Fibroblast of gingiva (primary cell): ENCODE results near the gene TEX48.

Source experiments
- DNase-seq: peaks from one replicate; pipeline ENCODE4 v3.0.0-alpha.2; 2011; ENCODE audit warnings: low read depth

TEX48 gene, protein sequence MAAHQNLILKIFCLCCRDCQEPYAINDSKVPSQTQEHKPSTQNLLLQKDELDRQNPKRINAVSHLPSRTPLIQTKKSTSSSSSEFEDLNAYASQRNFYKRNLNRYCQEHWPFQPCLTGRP

DNA sequence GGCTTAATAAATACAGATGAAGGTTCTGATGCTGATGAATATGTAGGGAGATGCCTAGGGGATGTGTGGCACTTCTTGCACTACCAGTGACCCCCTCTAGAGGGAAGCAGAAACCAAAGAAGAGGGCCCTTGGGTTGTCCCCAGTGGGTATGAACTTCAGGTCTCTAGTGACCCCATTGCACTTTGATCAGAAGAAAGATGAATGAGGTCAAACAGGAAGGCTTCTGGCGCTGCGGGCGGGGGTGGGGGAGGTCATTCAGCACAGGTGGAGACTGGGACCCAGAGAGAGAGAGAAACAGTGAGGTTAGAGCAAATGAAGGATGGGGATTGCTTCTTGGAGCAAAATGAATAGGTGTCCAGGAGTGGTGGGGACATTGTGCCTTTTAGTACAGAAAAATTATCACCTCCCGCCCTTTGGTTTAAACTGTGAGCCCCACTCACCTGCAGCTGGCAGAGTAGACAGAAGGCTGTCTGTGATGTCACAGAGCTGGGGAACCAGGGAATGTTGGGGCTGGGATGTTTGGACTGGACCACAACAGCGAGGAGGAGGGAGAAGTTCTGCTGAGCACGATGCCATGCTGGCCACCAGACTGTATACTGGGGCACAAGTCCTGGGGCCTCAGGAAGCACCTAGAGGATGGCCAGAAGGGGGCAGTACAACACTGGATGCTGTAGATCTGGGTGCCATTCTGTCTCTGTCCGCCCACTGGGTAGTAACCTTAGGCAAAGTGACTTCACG is at the start of gene TEX48:
Gene TEX48 (minus strand): TSS at position 599 of the 739 bp plus-strand sequence. CDS start 10,469 bp downstream, outside the sequence.
- DNase-seq = peak; percentile 78

- no peak for DNase-seq
These were observed 49.7 kb upstream of the TEX48 start for GRCh38 chr9:114731701-114732100.

DNA sequence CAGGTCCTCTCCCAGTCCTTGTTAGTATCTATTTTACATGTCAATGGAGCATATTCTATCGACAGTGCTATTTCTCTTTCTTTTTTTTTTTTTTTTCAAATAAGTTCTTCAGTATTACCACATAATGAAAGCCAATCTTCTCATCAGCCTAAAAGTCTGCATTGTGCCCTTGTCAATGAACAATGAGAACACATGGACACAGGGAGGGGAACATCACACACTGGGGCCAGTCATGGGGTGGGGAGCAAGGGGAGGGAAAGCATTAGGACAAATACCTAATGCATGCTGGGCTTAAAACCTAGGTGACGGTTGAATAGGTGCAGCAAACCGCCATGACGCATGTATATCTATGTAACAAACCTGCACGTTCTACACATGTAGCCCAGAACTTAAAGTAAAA is 47.7 kb upstream of the TEX48 start:
- no peak for DNase-seq

DNA sequence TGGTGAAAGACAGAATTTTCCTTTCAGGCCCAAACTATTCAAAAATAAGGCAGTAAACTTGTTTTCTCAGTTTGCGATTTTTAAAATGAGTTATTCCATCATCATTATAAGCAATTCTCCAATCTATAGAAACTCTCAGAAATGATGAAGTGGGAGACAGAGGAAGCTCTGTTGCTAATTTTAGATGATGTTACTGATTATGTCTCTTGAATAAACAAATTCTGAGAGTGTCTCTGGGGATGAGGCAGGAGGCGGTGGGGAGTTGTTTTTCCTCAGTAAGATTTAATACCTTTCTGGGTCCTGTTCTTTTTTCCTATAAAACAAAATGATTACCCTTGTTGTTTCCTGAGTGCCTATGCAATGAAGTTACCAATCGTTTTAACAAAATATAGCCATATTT is 43.9 kb upstream of the TEX48 start:
- DNase-seq = no peak

DNA sequence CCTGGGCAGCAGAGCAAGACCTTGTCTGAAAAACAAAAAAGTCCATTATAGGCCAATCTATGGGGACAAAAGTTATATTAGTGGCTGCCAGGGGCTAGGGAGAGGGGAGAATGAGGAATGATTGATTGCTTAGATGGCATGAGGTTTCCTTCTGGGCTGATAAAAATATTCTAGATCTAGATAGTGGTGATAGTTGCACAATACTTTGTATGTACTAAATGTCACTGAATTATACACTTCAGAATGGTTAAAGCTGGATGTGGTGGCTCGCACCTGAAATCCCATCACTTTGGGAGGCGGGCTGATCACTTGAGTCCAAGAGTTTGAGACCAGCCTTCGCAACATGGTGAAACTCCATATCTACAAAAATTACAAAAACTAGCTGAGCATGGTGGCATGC is 42.8 kb upstream of the TEX48 start:
- no peak for DNase-seq

DNA sequence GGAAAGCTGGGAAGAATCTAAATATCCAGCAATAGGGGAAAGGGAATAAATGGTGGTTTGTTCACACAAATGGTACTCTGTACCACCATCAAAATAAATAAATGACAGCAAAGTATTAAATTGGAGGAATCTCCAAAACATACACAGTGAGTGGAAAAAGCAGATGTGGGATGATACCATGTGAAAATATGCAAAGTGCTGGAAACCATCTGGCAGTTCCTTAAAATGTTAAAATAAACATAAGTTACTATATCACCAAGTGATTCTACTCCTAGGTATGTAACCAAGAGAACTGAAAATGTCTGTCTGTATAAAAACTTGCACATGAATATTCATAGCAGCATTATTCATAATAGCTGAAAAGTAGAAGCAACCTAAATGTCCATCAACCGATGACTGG is 41.9 kb upstream of the TEX48 start:
- peak; percentile 82 for DNase-seq

- DNase-seq = peak; percentile 76
These were observed 41.1 kb upstream of the TEX48 start for GRCh38 chr9:114722937-114723620.

- DNase-seq = peak; percentile 92
These were observed 40.2 kb upstream of the TEX48 start for GRCh38 chr9:114722081-114722621.

- no peak for DNase-seq
These were observed 39.6 kb upstream of the TEX48 start for GRCh38 chr9:114721491-114722079.

GRCh38 chr9:114720086-114720676 is 38.2 kb upstream of the TEX48 start:
- peak; percentile 84 for DNase-seq

GRCh38 chr9:114719290-114719689 is 37.3 kb upstream of the TEX48 start:
- no peak for DNase-seq

GRCh38 chr9:114718801-114719221 is 36.8 kb upstream of the TEX48 start:
- no peak for DNase-seq

GRCh38 chr9:114717908-114718486 is 36.0 kb upstream of the TEX48 start:
- no peak for DNase-seq

DNA sequence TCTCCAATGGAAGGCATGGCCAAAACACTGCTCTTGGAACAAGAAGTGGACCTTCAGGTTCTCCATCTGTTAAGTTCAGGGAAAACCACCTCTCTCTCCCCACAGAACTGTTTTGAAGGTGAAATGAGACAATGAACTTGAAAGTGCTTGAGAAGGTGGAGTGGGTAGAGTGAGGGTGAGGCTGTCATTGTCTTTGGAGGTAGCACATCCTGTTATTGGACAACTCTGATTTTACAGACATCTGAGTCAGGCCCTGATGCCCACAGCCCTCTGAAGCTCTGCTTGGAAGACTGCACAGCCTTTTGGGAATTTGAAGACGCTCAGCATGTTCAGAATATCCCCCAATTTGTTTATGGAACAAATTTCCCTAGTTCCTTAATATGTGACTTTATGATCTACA is 27.6 kb upstream of the TEX48 start:
- no peak for DNase-seq

DNA sequence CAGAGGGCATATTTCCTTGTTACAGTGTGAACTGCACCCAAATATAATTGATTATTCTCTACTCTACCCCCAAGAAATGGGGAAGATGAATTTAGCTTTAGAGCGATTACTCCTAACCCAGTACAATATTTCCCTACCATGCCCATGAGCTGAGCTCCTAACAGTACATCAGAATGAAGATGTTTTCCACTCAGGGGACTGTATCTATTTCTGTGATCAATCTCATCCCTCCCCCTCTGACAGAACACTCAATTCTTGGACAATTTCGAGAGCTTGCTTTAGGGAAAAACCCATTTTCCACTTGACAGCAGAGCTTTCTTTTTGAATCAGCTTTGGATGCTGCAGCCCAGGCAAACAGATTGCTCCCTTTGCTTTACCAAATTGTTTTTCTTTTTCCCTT is 24.7 kb upstream of the TEX48 start:
- no peak for DNase-seq

DNA sequence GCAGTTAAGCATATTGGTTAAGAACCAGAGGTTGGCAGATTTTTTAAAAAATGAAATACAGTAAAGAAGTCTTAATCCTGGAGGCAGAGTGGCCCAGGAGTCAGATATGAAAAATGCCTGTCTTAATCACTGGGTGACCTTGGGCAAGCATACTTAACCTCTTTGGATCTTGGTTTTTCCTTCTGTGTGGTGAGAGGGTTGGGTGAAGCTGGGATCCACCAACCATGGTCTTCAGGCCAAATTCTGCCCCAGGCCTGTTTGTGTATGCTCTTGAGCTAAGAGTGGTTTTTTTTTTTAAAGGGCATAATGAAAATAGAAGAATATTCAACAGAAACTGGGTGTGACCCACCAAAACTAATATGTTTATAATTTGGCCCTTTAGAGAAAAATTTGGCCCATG is 20.0 kb upstream of the TEX48 start:
- no peak for DNase-seq

- no peak for DNase-seq
These were observed 16.0 kb upstream of the TEX48 start for GRCh38 chr9:114697951-114698351.

DNA sequence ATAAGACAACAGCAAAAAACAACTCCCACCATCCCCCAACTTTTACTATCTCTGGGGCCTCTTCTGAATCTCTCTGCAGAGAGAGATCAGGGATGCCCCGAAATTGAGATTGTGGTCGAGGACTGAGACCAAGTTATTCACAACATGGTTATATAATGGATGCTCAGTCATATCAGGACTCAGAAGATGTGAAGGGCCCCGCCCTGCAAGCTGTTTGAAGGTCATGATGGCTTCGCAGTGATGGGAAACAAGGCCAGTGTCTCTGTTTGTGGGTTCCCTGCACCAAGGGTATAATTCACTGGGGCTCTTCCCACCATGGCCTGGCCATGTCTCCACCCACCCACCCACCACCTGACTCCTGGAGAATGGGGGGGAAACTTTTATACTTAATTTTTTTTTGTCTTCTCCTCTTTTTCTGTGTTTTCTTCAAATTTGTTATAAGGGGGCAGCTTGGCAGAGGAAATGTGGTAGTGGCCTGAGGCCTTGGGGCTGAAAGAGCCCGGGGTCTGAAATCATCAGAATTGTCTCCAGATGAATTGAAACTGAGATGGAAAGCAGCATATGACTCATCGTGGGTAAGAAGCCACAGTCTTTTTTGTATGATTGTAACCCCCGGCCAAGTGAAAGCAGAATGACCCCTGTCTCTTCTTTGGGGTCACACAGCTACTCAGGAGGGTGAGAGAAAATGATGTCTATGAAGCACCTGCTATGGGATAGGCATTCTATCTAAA is 15.0 kb upstream of the TEX48 start:
- peak; percentile 12 for DNase-seq

DNA sequence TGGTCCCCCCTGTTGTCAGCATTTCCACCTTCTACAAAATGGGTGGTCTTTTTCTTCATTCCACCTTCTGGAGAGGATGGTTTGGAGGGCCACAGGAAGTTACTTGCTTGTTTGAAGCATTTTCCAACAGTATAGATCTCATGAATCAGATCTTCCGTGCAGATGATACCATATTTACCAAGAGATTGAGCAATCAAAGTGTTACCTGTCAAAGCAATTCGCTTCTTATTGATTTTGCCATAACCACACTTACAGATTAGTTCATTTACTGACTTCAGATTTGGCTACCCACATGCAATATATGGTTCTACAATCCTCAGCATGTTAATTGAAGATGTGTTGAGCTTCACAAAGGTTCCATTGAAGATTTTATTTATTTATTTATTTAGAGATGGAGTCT is 14.0 kb upstream of the TEX48 start:
- DNase-seq = no peak

- no peak for DNase-seq
These were observed 12.8 kb upstream of the TEX48 start for GRCh38 chr9:114694719-114695269.

GRCh38 chr9:114694146-114694545 is 12.2 kb upstream of the TEX48 start:
- no peak for DNase-seq
